T-cell (primary cell): ENCODE data around the gene OR2AK2. TPM values are rescaled to one million over a fixed set of nuclear protein-coding genes. Genes with fewer than 3 reads are reported as not detected.

Experiments used
- ATAC-seq, 4 experiments: fragments of 200-7000 bp in 3 of 4; fragments of 150-1000 bp in 1 of 4; cut with Tn5 transposase; replicated peaks in 1 of 4; 1 replicate in 3 of 4; 2 replicates in 1 of 4; pipeline ENCODE4 v1.10.0; 2021; ENCODE audit warnings: moderate library complexity in 3 of 4, mild to moderate bottlenecking in 2 of 4, moderate number of reproducible peaks in 1 of 4
- CTCF ChIA-PET, 2 donors: fragments of 300-600 bp; sonication (Branson Sonifier 250); formaldehyde crosslinking; loops; one replicate each; lab custom pipeline; 2022; ENCODE audit warnings: antibody characterized with exemption in 2 of 2; lab: Charles Lee
- POLR2A ChIA-PET, 2 donors: fragments of 300-600 bp; sonication (Branson Sonifier 250); formaldehyde crosslinking; loops; one replicate each; lab custom pipeline; 2022; ENCODE audit warnings: antibody characterized with exemption in 2 of 2; lab: Charles Lee
- DNase-seq, 35 experiments: peaks; one replicate each; pipeline versions ENCODE4 v3.0.0 to v3.0.0-alpha.2; 2013 to 2023
- H3K27ac ChIP-seq: one replicate; pipeline ENCODE4 v1.5.1; 2013; ENCODE audit warnings: low read length
- H3K27me3 ChIP-seq, 2 experiments: replicated peaks in 1 of 2; 1 replicate in 1 of 2; 2 replicates in 1 of 2; pipeline versions ENCODE4 v1.6.1 to v1.7.0; 2013; ENCODE audit warnings: low read length in 1 of 2, mixed read lengths in 1 of 2; ENCODE audit not compliant: control insufficient read depth in 2 of 2, insufficient read depth in 2 of 2; ENCODE audit errors: extremely low read depth in 1 of 2
- H3K36me3 ChIP-seq, 2 donors: 1 replicate in 1 of 2; 2 replicates in 1 of 2; pipeline versions ENCODE4 v1.6.1 to v1.7.0; 2013; ENCODE audit warnings: low read length in 1 of 2; ENCODE audit not compliant: control insufficient read depth in 2 of 2, insufficient read depth in 1 of 2; ENCODE audit errors: extremely low read depth in 1 of 2
- H3K4me1 ChIP-seq, 2 experiments: 1 replicate in 1 of 2; 2 replicates in 1 of 2; pipeline versions ENCODE4 v1.6.1 to v1.7.0; 2013; ENCODE audit warnings: low read length in 2 of 2, mixed read lengths in 1 of 2; ENCODE audit not compliant: insufficient read depth in 2 of 2, control insufficient read depth in 1 of 2; ENCODE audit errors: extremely low read depth in 1 of 2
- H3K4me3 ChIP-seq, 2 donors: 1 replicate in 1 of 2; 2 replicates in 1 of 2; pipeline versions ENCODE4 v1.5.1 to v1.7.0; 2013; ENCODE audit warnings: mild to moderate bottlenecking in 2 of 2, low read length in 1 of 2, moderate library complexity in 1 of 2; ENCODE audit not compliant: control insufficient read depth in 1 of 2; ENCODE audit errors: extremely low read depth in 1 of 2
- H3K9me3 ChIP-seq: 2 replicates; pipeline ENCODE4 v1.7.0; 2013
- H3K27ac Mint-ChIP-seq, 2 donors: one replicate each; pipeline ENCODE4 v1.8.0; 2020 to 2021; ENCODE audit warnings: mild to moderate bottlenecking in 2 of 2, mixed read lengths in 2 of 2
- H3K27me3 Mint-ChIP-seq, 2 donors: one replicate each; pipeline ENCODE4 v1.8.0; 2021 to 2022; ENCODE audit warnings: mixed read lengths in 2 of 2
- H3K36me3 Mint-ChIP-seq: one replicate; pipeline ENCODE4 v1.8.0; 2021; ENCODE audit warnings: mixed read lengths
- H3K4me1 Mint-ChIP-seq, 3 donors: one replicate each; pipeline ENCODE4 v1.8.0; 2020 to 2022; ENCODE audit warnings: mixed read lengths in 3 of 3, mild to moderate bottlenecking in 1 of 3
- H3K4me3 Mint-ChIP-seq, 3 donors: one replicate each; pipeline ENCODE4 v1.8.0; 2020 to 2022; ENCODE audit warnings: mild to moderate bottlenecking in 3 of 3, mixed read lengths in 3 of 3, moderate library complexity in 3 of 3
- H3K9me3 Mint-ChIP-seq, 3 donors: one replicate each; pipeline ENCODE4 v1.8.0; 2020 to 2022; ENCODE audit warnings: mixed read lengths in 3 of 3
- WGBS: methylation state at CpG from one replicate; pipeline ENCODE4 v1.1.5; 2013; ENCODE audit warnings: missing lambda C conversion rate; ENCODE audit not compliant: insufficient coverage; 5-methylcytosine and 5-hydroxymethylcytosine counted together
- total RNA-seq, 35 experiments: library from RNA in 6 of 35; stranded (reverse) in 6 of 35; fragments of 120-200 nt in 1 of 35; gene quantifications; one replicate each; pipeline versions ENCODE4 v1.2.1 to v1.2.4 and lab custom pipeline; 2013 to 2026

OR2AK2 gene
- total RNA-seq, 5 donors from 2014 or later (not counting 1 experiment from before 2014, with no cell fraction given) = 0.33 to 0.49 TPM; not detected in 3

DNA sequence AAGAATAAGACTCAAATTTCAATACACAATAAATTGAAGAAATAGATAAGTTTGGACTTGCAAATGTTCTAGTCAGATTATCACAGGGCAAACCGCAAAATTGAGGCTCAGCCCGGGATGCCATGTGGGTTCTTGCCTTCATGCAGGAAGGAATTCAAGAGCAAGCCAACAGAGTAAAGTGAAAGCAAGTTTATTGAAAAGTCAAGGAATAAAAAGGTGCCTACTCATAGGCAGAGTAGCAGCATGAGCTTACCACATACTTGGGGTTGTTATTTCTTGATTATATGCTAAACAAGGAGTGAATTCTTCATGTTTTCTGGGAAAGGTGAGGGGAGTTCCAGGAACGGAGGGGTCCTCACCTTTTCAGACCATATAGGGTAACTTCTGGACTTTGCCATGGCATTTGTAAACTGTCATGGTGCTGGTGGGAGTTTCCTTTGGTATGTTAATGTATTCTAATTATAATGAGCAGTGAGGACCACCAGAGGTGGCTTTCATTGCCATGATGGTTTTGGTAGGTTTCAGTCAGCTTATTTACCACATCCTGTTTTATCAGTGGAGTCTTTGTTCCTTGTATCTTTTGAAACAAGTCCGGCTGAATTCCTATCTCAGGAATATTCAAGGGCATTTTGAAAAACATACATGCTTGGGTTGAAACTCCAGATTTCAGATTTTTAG, 2.0 kb upstream of the OR2AK2 start:
- Mint-ChIP-seq H3K9me3 (peaks cover 2 to 11% (median 5%) of the 10 kb centered on the region in 3 donors), H3K27me3 (no peaks in the 10 kb centered on the region), H3K4me3 (no peak overlapping the region), H3K4me1 (peaks cover 0 to 2% (median 0%) of the 10 kb centered on the region in 3 donors), H3K27ac (no peak overlapping the region), H3K36me3 (no peaks in the 10 kb centered on the region)
- ChIA-PET CTCF (no interaction called here), POLR2A (no interaction called here)
- Histone ChIP-seq H3K4me3 (no peak overlapping the region), H3K9me3 (no peaks in the 10 kb centered on the region), H3K27me3 (no peaks in the 10 kb centered on the region), H3K4me1 (no peaks in the 10 kb centered on the region), H3K27ac (no peak overlapping the region), H3K36me3 (no peaks in the 10 kb centered on the region)
- WGBS = 20% methylated on average over 2 of the region's 4 CpGs
- DNase-seq = no peak
- no peak for ATAC-seq

DNA sequence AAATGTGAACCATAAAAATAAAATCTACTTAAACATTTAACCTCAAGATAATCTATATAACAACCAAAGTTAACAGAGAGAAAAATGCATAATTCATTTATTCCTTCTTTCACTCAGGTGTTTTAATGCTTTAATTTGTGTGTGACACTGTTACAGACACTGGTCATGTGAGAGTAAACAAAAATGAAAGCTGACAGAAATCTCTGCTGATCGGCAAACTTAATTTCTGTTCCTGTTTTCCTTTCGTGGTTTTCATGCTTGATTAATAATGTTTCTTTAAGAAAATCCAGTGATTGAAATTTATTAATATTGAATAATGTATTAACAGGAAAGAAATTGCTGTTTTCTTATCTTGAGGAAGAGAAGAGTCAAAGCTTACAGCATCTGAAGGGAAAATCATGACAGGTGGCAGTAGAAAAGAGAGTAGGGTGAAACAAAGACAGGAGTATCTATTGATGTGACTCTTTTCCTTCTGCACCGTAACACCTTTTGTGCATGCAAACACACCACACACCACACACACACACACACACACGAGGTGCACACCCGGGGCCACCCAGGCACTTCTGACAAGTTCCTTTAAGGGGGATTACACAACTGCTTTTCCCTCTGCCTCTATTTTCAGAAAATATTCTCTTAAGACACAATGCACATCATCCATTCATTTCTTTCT, 1.6 kb downstream of the OR2AK2 start:
- CTCF ChIA-PET = no interaction called here
- Mint-ChIP-seq H3K4me3 (no peak overlapping the region), H3K9me3 (peaks cover 0 to 9% (median 7%) of the 10 kb centered on the region in 3 donors), H3K36me3 (no peaks in the 10 kb centered on the region), H3K4me1 (peaks cover 0 to 2% (median 0%) of the 10 kb centered on the region in 3 donors), H3K27me3 (no peaks in the 10 kb centered on the region), H3K27ac (no peak overlapping the region)
- WGBS = 40% methylated on average over 1 of the region's 5 CpGs
- POLR2A ChIA-PET = no interaction called here
- ATAC-seq (no peak), DNase-seq (no peak)
- no peaks in the 10 kb centered on the region for H3K9me3 ChIP-seq
- H3K27ac ChIP-seq = no peak overlapping the region
- no peaks in the 10 kb centered on the region for H3K27me3 ChIP-seq
- no peaks in the 10 kb centered on the region for H3K36me3 ChIP-seq
- no peaks in the 10 kb centered on the region for H3K4me1 ChIP-seq
- no peak overlapping the region for H3K4me3 ChIP-seq

DNA sequence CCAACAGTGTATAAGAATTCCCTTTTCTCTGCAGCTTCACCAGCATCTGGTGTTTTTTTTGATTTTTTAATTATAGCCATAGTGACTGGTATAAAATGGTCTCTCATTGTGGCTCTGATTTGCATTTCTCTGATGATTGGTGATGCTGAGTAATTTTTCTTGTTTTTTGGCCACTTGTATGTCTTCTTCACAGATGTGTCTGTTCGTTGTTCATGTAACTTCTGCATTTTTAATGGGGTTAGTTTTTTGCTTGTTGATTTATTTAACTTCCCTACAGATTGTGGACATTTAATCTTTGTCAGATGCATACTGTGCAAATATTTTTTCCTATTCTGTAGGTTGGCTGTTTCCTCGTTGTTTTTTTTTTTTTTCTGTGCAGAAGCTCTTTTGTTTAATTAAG, 28.0 kb downstream of the OR2AK2 start:
- Mint-ChIP-seq H3K27me3 (no peaks in the 10 kb centered on the region), H3K27ac (no peak overlapping the region), H3K9me3 (peaks cover 0 to 11% (median 2%) of the 10 kb centered on the region in 3 donors), H3K36me3 (no peaks in the 10 kb centered on the region), H3K4me1 (no peaks in the 10 kb centered on the region), H3K4me3 (no peak overlapping the region)
- 0% methylated on average over 1 of the region's 2 CpGs for WGBS
- Histone ChIP-seq H3K27ac (no peak overlapping the region), H3K36me3 (no peaks in the 10 kb centered on the region), H3K4me1 (no peaks in the 10 kb centered on the region), H3K9me3 (no peaks in the 10 kb centered on the region), H3K27me3 (no peaks in the 10 kb centered on the region), H3K4me3 (no peak overlapping the region)
- POLR2A ChIA-PET = no interaction called here
- CTCF ChIA-PET = interaction anchor here in 1 of 2 donors (0.6 kb wide), 1 partner anchor 103 kb away, joined by 4 read pairs; no protein-coding TSS in a partner anchor
- no peak for ATAC-seq
- no peak for DNase-seq

DNA sequence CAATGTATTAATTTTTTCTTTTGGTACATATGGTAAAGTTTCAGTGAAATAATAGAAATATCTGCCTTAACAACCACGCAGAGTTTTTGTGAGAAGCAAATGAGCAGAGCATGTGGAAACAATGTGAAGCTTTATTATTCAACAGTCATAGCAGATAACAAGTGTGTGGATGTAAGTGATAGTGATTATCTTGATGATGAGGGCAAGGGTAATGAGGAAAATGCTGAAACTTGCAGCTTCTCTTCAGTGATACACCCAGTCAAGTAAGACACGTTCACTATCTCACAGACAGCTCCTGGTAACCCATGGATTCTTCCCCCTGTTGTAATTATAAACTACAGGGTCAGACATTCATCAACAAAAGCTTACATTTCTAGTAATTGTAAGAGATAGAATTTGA, 33.8 kb downstream of the OR2AK2 start:
- no peaks in the 10 kb centered on the region for H3K9me3 ChIP-seq
- Mint-ChIP-seq H3K27me3 (no peaks in the 10 kb centered on the region), H3K4me1 (no peaks in the 10 kb centered on the region), H3K9me3 (peaks cover 2 to 13% (median 8%) of the 10 kb centered on the region in 3 donors), H3K27ac (no peak overlapping the region), H3K4me3 (no peak overlapping the region), H3K36me3 (no peaks in the 10 kb centered on the region)
- no peaks in the 10 kb centered on the region for H3K27me3 ChIP-seq
- no peak for DNase-seq
- WGBS = no CpG with 5 or more reads among the region's 2 CpGs
- H3K36me3 ChIP-seq = no peaks in the 10 kb centered on the region
- no peaks in the 10 kb centered on the region for H3K4me1 ChIP-seq
- POLR2A ChIA-PET = interaction anchor here in 1 of 2 donors (0.6 kb wide), 1 partner anchor 9 kb away, joined by 3 read pairs; no protein-coding TSS in a partner anchor
- ATAC-seq = no peak
- CTCF ChIA-PET = interaction anchor here in 1 of 2 donors (0.6 kb wide), 1 partner anchor 455 kb away, joined by 3 read pairs; no protein-coding TSS in a partner anchor
- no peak overlapping the region for H3K4me3 ChIP-seq
- H3K27ac ChIP-seq = no peak overlapping the region

DNA sequence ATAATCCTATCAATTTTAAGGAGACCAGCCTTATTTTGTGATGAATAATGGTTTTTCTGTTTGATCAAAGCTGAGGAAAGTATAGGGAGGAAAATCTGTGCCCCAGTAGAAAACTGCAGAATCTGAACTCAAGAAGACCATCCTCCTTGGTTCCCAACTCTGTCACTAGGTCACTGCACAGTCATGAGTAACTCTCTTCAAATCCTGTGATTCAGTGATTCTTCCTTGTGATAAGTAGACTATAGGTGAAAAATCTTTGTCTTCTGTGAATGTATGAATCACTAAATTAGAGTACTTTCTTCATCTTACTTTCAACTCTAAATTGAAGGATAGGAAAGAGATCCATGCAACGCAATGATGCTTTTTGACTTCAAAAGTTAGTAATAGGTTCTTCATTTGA, 35.1 kb downstream of the OR2AK2 start:
- Mint-ChIP-seq H3K9me3 (peaks cover 2 to 11% (median 8%) of the 10 kb centered on the region in 3 donors), H3K4me1 (no peaks in the 10 kb centered on the region), H3K36me3 (no peaks in the 10 kb centered on the region), H3K27me3 (no peaks in the 10 kb centered on the region), H3K4me3 (no peak overlapping the region), H3K27ac (no peak overlapping the region)
- CTCF ChIA-PET = no interaction called here
- no peaks in the 10 kb centered on the region for H3K4me1 ChIP-seq
- H3K4me3 ChIP-seq = no peak overlapping the region
- no peaks in the 10 kb centered on the region for H3K27me3 ChIP-seq
- no peak overlapping the region for H3K27ac ChIP-seq
- H3K36me3 ChIP-seq = no peaks in the 10 kb centered on the region
- H3K9me3 ChIP-seq = no peaks in the 10 kb centered on the region
- WGBS = no CpG with 5 or more reads among the region's 1 CpG
- ATAC-seq (no peak), DNase-seq (no peak)
- POLR2A ChIA-PET = no interaction called here

DNA sequence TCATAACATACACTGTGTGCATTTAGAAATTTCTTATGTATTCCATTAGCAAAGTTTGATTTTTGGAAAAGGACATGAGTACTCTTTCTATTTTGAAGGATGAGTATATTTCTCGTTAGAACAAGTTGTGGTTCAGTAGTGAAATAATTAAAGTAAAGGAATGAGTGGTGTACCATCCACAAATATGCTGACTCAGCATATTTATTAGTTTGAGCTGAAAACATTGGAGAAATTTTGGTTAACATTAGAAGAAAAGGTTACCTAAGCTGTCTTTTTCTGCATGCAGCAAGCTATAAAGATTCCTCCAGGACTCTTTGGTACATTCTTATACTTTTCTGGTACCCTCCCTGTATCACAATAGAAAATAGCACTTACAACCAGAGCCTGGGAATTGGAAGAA, 42.7 kb downstream of the OR2AK2 start:
- peaks cover 34 to 41% (median 37%) of the 10 kb centered on the region in 3 donors for H3K9me3 Mint-ChIP-seq
- Histone ChIP-seq H3K9me3 (no peaks in the 10 kb centered on the region), H3K4me3 (no peak overlapping the region), H3K27ac (no peak overlapping the region), H3K4me1 (no peaks in the 10 kb centered on the region), H3K36me3 (no peaks in the 10 kb centered on the region), H3K27me3 (no peaks in the 10 kb centered on the region)
- H3K36me3 Mint-ChIP-seq = no peaks in the 10 kb centered on the region
- no CpG with 5 or more reads among the region's 1 CpG for WGBS
- POLR2A ChIA-PET = interaction anchor here in 1 of 2 donors (0.6 kb wide), 1 partner anchor 9 kb away, joined by 3 read pairs; no protein-coding TSS in a partner anchor
- DNase-seq (no peak), ATAC-seq (no peak)
- H3K4me1 Mint-ChIP-seq = no peaks in the 10 kb centered on the region
- CTCF ChIA-PET = interaction anchor here in 1 of 2 donors (0.5 kb wide), 1 partner anchor 166 kb away, joined by 4 read pairs; no protein-coding TSS in a partner anchor
- H3K27ac Mint-ChIP-seq = no peak overlapping the region
- no peak overlapping the region for H3K4me3 Mint-ChIP-seq
- H3K27me3 Mint-ChIP-seq = no peaks in the 10 kb centered on the region
